K562 (cell line): ENCODE measurements around the gene KCNAB1. TPM values are rescaled to one million over a fixed set of nuclear protein-coding genes. Genes with fewer than 3 reads are reported as not detected.

Experiments used
- ATAC-seq: fragments of 200-7000 bp; cut with Tn5 transposase; 3 replicates; pipeline ENCODE4 v1.9.1; 2020; ENCODE audit warnings: moderate library complexity
- BruUV-seq: library from RNA; stranded (reverse); fragments of 400-500 nt; replicated peaks from 2 replicates; lab custom pipeline; 2021; lab: Mats Ljungman, UMichigan
- CTCF ChIA-PET: fragments of 300-600 bp; formaldehyde crosslinking; extraction: SDS; loops from one replicate; lab custom pipeline; 2021; ENCODE audit warnings: low intra/inter-chr PET ratio; lab: Yijun Ruan, JAX
- POLR2A ChIA-PET: fragments of 300-600, 350-650 bp; sonication (Branson Sonifier 250); formaldehyde crosslinking; extraction: SDS; loops from one replicate; lab custom pipeline; 2021; ENCODE audit warnings: antibody characterized with exemption, inconsistent platforms; lab: Yijun Ruan, JAX
- DNase-seq, 4 experiments: peaks; one replicate each; pipeline versions ENCODE4 v3.0.0 to v3.0.0-alpha.2; 2011 to 2018; ENCODE audit warnings: low spot score in 3 of 4, mixed read lengths in 3 of 4; ENCODE audit errors: extremely low read depth in 1 of 4
- FAIRE-seq: peaks from 2 replicates; lab custom pipeline; 2011; peaks lifted over from hg19 to GRCh38; lab: Jason Lieb, UNC
- H2AFZ ChIP-seq: 2 replicates; pipeline ENCODE4 v1.6.0; 2011; ENCODE audit warnings: low read depth, low read length, control low read depth, inconsistent platforms
- H3K27ac ChIP-seq: fragments of 200-600 bp; 3 replicates; pipeline ENCODE4 v1.8.0; 2011; ENCODE audit warnings: low read depth, mild to moderate bottlenecking, control low read depth, inconsistent platforms, low read length, moderate library complexity, mixed read lengths; ENCODE audit errors: extremely low read depth
- H3K27me3 ChIP-seq, 2 experiments: fragments of 300-600 bp in 1 of 2; 2 replicates in 1 of 2; 3 replicates in 1 of 2; pipeline versions ENCODE4 v1.6.0 to v1.8.0; 2011; ENCODE audit warnings: inconsistent platforms in 2 of 2, low read length in 2 of 2, mild to moderate bottlenecking in 1 of 2, mixed read lengths in 1 of 2, moderate library complexity in 1 of 2; ENCODE audit not compliant: control insufficient read depth in 2 of 2, insufficient read depth in 2 of 2
- H3K36me3 ChIP-seq: fragments of 300-600 bp; 3 replicates; pipeline ENCODE4 v1.8.0; 2011; ENCODE audit warnings: mild to moderate bottlenecking, low read length, inconsistent platforms; ENCODE audit not compliant: control insufficient read depth, insufficient read depth
- H3K4me1 ChIP-seq, 2 experiments: fragments of 200-600 bp in 1 of 2; replicated peaks in 1 of 2; 2 replicates in 1 of 2; 3 replicates in 1 of 2; pipeline versions ENCODE4 v1.5.1 to v1.8.0; 2011; ENCODE audit warnings: inconsistent platforms in 2 of 2, low read length in 2 of 2, mild to moderate bottlenecking in 1 of 2, mixed read lengths in 1 of 2, moderate library complexity in 1 of 2; ENCODE audit not compliant: control insufficient read depth in 2 of 2, insufficient read depth in 2 of 2
- H3K4me2 ChIP-seq: 2 replicates; pipeline ENCODE4 v1.6.1; 2011; ENCODE audit warnings: low read length, control low read depth, inconsistent platforms, mixed read lengths; ENCODE audit not compliant: insufficient read depth
- H3K4me3 ChIP-seq: fragments of 200-600 bp; sonication (generic), shearing (Covaris generic); 2 replicates; pipeline ENCODE4 v1.5.1; 2016; ENCODE audit warnings: control low read depth, inconsistent platforms
- H3K79me2 ChIP-seq: fragments of 200-600 bp; 3 replicates; pipeline ENCODE4 v1.8.0; 2011; ENCODE audit warnings: low read length, inconsistent platforms; ENCODE audit not compliant: control insufficient read depth, insufficient read depth
- H3K9ac ChIP-seq, 2 experiments: 2 replicates each; pipeline versions ENCODE4 v1.6.0 to v1.6.1; 2011; ENCODE audit warnings: low read depth in 2 of 2, low read length in 2 of 2, control low read depth in 1 of 2, inconsistent platforms in 1 of 2, mild to moderate bottlenecking in 1 of 2, mixed read lengths in 1 of 2; ENCODE audit not compliant: insufficient read depth in 1 of 2
- H3K9me1 ChIP-seq: one replicate; pipeline ENCODE4 v1.6.0; 2011; ENCODE audit warnings: inconsistent platforms, mild to moderate bottlenecking, low read length, moderate library complexity; ENCODE audit not compliant: control insufficient read depth, insufficient read depth
- H3K9me3 ChIP-seq: replicated peaks from 2 replicates; pipeline ENCODE4 v1.5.1; 2011; ENCODE audit warnings: low read depth, low read length, inconsistent platforms; ENCODE audit not compliant: control insufficient read depth, insufficient read depth
- H4K20me1 ChIP-seq: replicated peaks from 2 replicates; pipeline ENCODE4 v1.6.1; 2011; ENCODE audit warnings: low read length, inconsistent platforms, mixed read lengths; ENCODE audit not compliant: control insufficient read depth, insufficient read depth
- BRD4 ChIP-seq: fragments of 200-600 bp; sonication (generic); IDR thresholded peaks from 2 replicates; pipeline ENCODE4 v1.6.1; 2017; ENCODE audit warnings: inconsistent platforms
- CUX1 ChIP-seq: fragments of 200-800 bp; sonication (Bioruptor generic); IDR thresholded peaks from 2 replicates; pipeline ENCODE4 v1.6.1; 2016; ENCODE audit warnings: missing genetic modification characterization, missing compliant biosample characterization
- MTA2 ChIP-seq: fragments of 450-650 bp; IDR thresholded peaks from 2 replicates; pipeline ENCODE4 v1.6.1; 2016; ENCODE audit warnings: low read depth
- THAP12 ChIP-seq: fragments of 250-450 bp; sonication (Bioruptor Pico); IDR thresholded peaks from 2 replicates; pipeline ENCODE4 v1.9.0; 2021; ENCODE audit warnings: mild to moderate bottlenecking, inconsistent platforms
- ZFP36 ChIP-seq: fragments of 150-350 bp; IDR thresholded peaks from 2 replicates; pipeline ENCODE4 v1.6.1; 2018; ENCODE audit warnings: low read length, low read depth; ENCODE audit not compliant: partially characterized antibody
- WGBS: fragments of 100-300 bp; shearing (Covaris generic); methylation state at CpG from one replicate; pipeline ENCODE4 v1.1.6; 2016; ENCODE audit warnings: low coverage, mixed read lengths; ENCODE audit not compliant: insufficient coverage; ENCODE audit errors: missing lambda C conversion rate; 5-methylcytosine and 5-hydroxymethylcytosine counted together
- in situ Hi-C: fragments of 300-500 bp; cut with MboI; formaldehyde crosslinking; loops from 4 replicates; pipeline ENCODE4 v1.15.0; 2018; ENCODE audit warnings: inconsistent platforms, mixed read lengths
- intact Hi-C: fragments of 100-400 bp; cut with micrococcal nuclease; formaldehyde crosslinking; loops from 2 replicates; pipeline ENCODE4 v1.14.2; 2022
- polyA plus RNA-seq, 8 experiments: library from polyadenylated mRNA; depleted of rRNA in 4 of 8; stranded (reverse) in 5 of 8; unstranded in 3 of 8; fragments of >200 nt; fragmentation: Nextera tagmentation in 2 of 8; fragmentation: Illumina TruSeq in 1 of 8; extraction: Ambion mirVana in 2 of 8; extraction: Trizol in 1 of 8; gene quantifications; 2 replicates each; pipeline versions ENCODE4 v1.2.1 to v1.2.3, GENCODE V29; 2011 to 2014; ENCODE audit warnings: inconsistent platforms in 1 of 8, missing spikeins in 1 of 8
- total RNA-seq, 7 experiments: library from RNA; depleted of rRNA in 6 of 7; stranded (reverse); fragments of >200 nt in 6 of 7; fragmentation: Illumina TruSeq in 2 of 7; extraction: Trizol in 2 of 7; gene quantifications; 2 replicates each; pipeline versions ENCODE4 v1.2.1 to v1.2.3, GENCODE V29; 2011 to 2021; ENCODE audit warnings: low replicate concordance in 1 of 7

KCNAB1 gene
- total and polyA plus RNA-seq, 9 of the 15 experiments (the other 6 are each of a cell fraction or from before 2014, with no cell fraction given), result 0.14 to 1.2 (median 0.51) TPM

DNA sequence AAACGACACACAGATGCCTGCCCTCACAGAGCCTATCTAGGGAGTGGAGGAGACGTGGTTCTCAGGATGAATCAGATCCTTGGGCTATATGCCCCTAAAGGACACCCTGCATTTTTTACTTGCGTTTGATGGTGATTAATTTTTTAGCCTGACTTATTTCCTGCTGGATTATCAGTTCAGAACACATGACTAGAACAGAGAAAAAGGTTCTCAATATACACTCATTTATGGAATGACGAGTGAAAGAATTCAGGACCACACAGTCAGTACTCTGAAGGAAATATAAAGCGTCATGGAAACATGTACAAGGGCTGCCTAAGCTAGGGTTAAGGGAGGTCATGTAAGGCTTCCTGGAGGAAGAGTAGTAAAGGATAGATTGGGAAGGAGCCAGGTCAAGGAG lies 312.8 kb downstream of the KCNAB1 start:
- Histone ChIP-seq H2AFZ (no peak overlapping the region), H3K36me3 (no peaks in the 10 kb centered on the region), H3K4me3 (no peak overlapping the region), H4K20me1 (no peaks in the 10 kb centered on the region), H3K9me3 (no peaks in the 10 kb centered on the region), H3K27me3 (peaks cover 2 to 12% of the 10 kb centered on the region in 2 experiments; a peak in 3 of 5 replicates), H3K79me2 (no peaks in the 10 kb centered on the region), H3K27ac (no peak overlapping the region), H3K4me2 (no peak overlapping the region), H3K9me1 (no peaks in the 10 kb centered on the region), H3K9ac (no peak overlapping the region), H3K4me1 (no peaks in the 10 kb centered on the region)
- DNase-seq (no peak), ATAC-seq (no peak), FAIRE-seq (no peak)
- no peak for TF ChIP-seq BRD4
- no peak for TF ChIP-seq CUX1 (CRISPR knock-in tag)
- TF ChIP-seq MTA2, result no peak
- peak; percentile 21 for TF ChIP-seq ZFP36
- TF ChIP-seq THAP12 (CRISPR knock-in tag), result no peak
- in situ Hi-C loops, result no loop called here
- intact Hi-C loops, result no loop called here
- POLR2A ChIA-PET, result interaction anchor here (0.6 to 1.4 kb wide), 2 partner anchors 10 to 13 kb away, joined by 3 to 5 read pairs; no protein-coding TSS in a partner anchor
- BruUV-seq, result no TSS peak
- 4% methylated on average over 5 of the region's 5 CpGs for WGBS
- CTCF ChIA-PET, result no interaction called here
